ENCODE results near the gene TRABD2B. TPM values are rescaled to one million over a fixed set of nuclear protein-coding genes. Genes with fewer than 3 reads are reported as not detected.
A peak's percentile ranks its signal among the peaks of the same experiment; 100 is the strongest.

The TRABD2B gene
- total RNA-seq, 2 donors from 2014 or later, result 3.1 to 8.1 TPM

GRCh38 chr1:48026275-48026674 is 29.1 kb upstream of the TRABD2B start:
- no peak for TF ChIP-seq CTCF (IDR thresholded peaks at IDR 0.05)
- no peak overlapping the region for H3K27ac ChIP-seq
- no peak overlapping the region for H3K4me3 ChIP-seq
- no peaks in the 10 kb centered on the region for H3K36me3 ChIP-seq
- DNase-seq (ENCODE audit: low spot score), result no peak
- peaks cover 0 to 8% of the 10 kb centered on the region in 2 donors for H3K4me1 ChIP-seq
- H3K27me3 ChIP-seq, result no peaks in the 10 kb centered on the region
- no peaks in the 10 kb centered on the region for H3K9me3 ChIP-seq

DNA sequence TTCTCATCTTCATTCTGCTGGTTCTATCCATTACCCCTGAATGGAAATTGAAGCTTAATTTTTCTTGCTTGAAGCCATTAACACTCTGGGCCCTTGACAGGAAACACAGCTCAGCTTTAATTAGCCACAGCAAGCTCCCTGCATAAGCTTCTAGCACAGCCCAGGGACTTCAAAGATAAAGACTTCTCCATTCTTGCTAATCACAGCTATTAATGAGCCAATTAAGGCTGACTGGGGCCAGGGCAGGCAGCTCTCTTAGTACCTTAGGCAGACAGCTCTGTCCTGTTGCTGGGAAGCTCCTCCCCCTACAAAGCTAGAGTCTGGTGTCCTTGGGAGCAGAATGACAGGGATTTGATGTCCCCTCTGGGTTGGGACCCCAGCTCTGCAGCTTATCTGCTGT is 27.9 kb upstream of the TRABD2B start:
- no peak for DNase-seq (ENCODE audit: low spot score)
- H3K27ac ChIP-seq, result no peak overlapping the region
- H3K27me3 ChIP-seq, result no peaks in the 10 kb centered on the region
- no peaks in the 10 kb centered on the region for H3K36me3 ChIP-seq
- peaks cover 0 to 12% of the 10 kb centered on the region in 2 donors for H3K4me1 ChIP-seq
- TF ChIP-seq CTCF (IDR thresholded peaks at IDR 0.05), result no peak
- no peak overlapping the region for H3K4me3 ChIP-seq
- H3K9me3 ChIP-seq, result no peaks in the 10 kb centered on the region

- TF ChIP-seq CTCF (IDR thresholded peaks at IDR 0.05), result no peak
- no peak for DNase-seq (ENCODE audit: low spot score)
- Histone ChIP-seq H3K4me3 (no peak overlapping the region), H3K4me1 (peaks cover 0 to 24% of the 10 kb centered on the region in 2 donors), H3K36me3 (no peaks in the 10 kb centered on the region), H3K27me3 (no peaks in the 10 kb centered on the region), H3K9me3 (no peaks in the 10 kb centered on the region), H3K27ac (no peak overlapping the region)
These were observed 26.3 kb upstream of the TRABD2B start for GRCh38 chr1:48023488-48023887.

DNA sequence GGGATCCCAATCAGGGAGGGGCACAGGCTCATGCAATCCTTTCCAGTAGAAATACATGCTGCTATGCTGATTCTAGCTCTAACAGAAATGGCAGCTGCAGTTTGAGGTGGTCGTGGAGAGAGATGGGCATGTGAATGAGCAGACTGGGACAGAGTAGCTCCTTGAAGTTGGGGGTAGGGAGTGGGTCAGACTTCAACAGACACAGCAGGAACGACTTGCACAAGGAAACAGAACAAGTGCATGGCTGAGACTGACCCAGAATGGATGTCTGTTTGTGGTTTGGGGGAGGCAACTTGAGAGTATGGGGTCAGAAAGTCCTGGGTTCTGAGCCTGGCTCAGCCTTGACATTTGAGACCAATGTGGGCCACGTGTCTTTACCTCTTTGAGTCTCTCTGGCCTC is 25.1 kb upstream of the TRABD2B start:
- Histone ChIP-seq H3K27ac (no peak overlapping the region), H3K4me1 (peaks cover 0 to 31% of the 10 kb centered on the region in 2 donors), H3K27me3 (no peaks in the 10 kb centered on the region), H3K4me3 (no peak overlapping the region), H3K36me3 (no peaks in the 10 kb centered on the region), H3K9me3 (no peaks in the 10 kb centered on the region)
- no peak for DNase-seq (ENCODE audit: low spot score)
- no peak for TF ChIP-seq CTCF (IDR thresholded peaks at IDR 0.05)

DNA sequence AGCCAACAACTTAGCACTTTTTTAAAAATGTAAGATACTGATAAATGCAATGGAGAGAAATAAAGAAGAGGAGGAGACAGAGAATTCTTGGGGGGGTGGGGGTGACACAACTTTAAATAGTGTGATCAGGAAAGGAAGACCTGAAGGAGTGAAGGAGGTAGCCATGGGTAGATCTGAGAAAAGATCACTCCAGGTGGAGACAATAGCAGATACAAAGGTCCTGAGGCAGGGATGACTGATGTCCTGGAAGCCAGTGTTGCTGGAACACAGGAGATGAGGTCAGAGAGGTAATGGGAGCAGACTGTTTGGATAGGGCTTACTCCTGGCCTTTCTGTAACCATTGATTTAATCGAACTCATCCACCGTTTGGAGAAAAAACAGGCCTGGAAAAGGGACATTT is 24.6 kb upstream of the TRABD2B start:
- Histone ChIP-seq H3K27ac (no peak overlapping the region), H3K9me3 (no peaks in the 10 kb centered on the region), H3K4me3 (no peak overlapping the region), H3K27me3 (no peaks in the 10 kb centered on the region), H3K36me3 (no peaks in the 10 kb centered on the region), H3K4me1 (peaks cover 0 to 37% of the 10 kb centered on the region in 2 donors)
- DNase-seq (ENCODE audit: low spot score), result no peak
- no peak for TF ChIP-seq CTCF (IDR thresholded peaks at IDR 0.05)

DNA sequence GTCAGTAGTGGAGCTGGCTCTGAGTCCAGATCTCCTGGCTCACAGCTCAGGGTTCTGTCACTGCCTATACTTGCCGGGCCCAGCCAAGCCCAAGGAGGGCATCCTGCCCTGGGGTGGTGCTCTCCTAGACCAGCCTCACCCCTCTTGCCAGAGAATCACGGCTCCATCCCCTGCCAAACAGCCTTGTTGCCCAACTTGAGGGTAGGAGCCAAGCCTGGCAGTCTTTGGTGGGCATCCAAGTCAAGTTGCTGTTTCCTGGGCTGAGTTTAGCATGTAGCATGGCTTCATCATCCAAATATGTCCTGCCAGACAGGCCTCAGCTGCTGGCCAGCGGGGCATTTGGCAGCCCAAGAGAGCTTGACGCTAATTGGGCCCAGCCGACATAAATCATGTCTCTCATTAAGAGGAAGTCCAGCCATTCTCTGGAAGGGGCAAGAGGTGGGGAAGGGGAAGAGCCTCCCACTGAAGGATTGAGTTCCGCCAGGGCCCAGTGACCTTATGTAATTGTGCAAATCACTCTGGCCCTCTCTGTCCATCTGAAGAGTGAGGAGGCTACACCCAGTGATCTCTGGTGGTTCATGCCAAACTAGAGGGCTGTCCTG is 22.6 kb upstream of the TRABD2B start:
- Histone ChIP-seq H3K4me1 (peaks cover 0 to 30% of the 10 kb centered on the region in 2 donors), H3K27me3 (no peaks in the 10 kb centered on the region), H3K36me3 (no peaks in the 10 kb centered on the region), H3K27ac (peak overlapping the region; percentile 28 to 63), H3K9me3 (no peaks in the 10 kb centered on the region), H3K4me3 (no peak overlapping the region)
- DNase-seq (ENCODE audit: low spot score), result no peak
- no peak for TF ChIP-seq CTCF (IDR thresholded peaks at IDR 0.05)
